ENCODE measurements around the gene BRSK2.

BRSK2 gene

DNA sequence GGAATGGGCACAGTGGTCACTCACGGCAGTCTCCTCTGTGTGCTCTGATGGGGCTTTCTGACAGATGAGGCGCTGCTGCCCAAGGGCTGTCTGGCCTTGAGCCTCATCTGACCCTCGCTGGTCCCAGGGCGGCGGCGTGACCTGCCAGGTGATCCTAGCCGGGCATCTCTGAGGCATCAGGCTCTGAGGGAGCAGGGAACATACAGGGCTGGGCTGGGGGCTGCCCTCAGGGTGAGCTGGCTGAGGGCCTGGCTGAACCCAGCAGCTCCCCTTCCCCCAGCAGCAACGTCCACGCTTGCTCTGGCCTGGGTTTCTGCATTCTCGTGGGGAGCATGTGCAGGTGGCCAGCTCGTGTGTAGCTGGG, 49.2 kb downstream of the BRSK2 start:
- DNase-seq: no peak

GRCh38 chr11:1439341-1439740, 49.6 kb downstream of the BRSK2 start:
- no peak for DNase-seq

- DNase-seq: no peak
Measured at GRCh38 chr11:1440066-1440465, 50.3 kb downstream of the BRSK2 start.

DNA sequence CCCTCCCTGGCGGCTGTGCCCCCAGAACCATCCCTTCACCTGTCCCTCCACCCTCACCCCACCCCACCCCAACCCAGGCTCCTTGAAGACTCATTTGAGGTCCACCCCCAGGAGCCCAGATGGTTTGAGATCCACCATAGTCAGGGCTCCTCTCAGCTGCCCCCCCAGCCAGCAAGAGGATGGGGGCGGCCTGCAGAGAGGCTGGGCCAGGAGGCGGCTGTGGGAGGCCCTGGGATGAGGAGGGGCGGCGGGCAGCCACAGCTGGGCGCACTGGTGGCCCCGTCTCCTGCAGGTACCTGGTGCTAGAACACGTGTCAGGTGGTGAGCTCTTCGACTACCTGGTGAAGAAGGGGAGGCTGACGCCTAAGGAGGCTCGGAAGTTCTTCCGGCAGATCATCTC, 50.8 kb downstream of the BRSK2 start:
- DNase-seq: no peak

DNA sequence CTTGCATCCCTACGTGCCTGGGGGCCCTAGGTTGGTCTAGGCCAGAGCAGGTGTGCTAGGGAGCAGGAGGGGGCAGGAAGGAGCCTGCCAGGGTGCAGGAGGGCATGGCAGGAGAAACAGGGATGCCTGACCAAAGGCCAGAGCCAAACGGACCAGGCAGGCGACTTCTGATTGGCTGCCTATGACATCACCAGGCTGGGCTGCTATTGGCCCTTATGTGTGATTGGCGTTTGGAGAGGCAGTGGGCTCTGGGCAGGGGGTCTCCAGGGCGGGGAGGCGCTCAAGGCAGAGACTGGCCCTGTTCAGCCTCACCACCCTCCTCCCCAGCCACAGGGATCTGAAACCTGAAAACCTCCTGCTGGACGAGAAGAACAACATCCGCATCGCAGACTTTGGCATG, 52.4 kb downstream of the BRSK2 start:
- DNase-seq: no peak

DNA sequence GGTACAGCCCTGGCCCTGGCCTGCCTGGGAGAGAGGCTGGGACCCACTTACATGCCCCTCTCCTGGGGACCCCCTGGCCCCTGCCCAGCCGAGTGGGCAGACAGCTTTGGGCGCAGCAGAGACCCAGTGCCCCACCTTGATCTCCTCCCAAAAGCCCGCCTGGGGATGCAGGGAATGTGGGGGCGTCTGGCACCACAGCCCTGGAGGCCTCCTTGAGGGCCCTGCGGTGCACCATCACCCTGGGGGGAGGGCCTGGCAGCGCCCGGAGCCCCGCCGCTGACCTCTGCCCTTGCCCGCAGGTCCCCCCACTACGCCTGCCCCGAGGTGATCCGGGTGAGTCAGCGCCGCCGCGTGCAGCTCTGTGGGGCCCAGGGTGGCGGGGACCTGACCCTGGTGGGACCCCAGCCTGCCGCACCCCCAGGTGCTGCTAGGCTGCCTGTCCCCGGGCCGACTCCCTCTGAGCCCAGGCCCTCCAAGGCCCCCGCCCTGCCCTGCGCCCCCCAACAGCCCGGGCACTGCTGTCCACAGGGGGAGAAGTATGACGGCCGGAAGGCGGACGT, 53.2 kb downstream of the BRSK2 start:
- DNase-seq: no peak

DNA sequence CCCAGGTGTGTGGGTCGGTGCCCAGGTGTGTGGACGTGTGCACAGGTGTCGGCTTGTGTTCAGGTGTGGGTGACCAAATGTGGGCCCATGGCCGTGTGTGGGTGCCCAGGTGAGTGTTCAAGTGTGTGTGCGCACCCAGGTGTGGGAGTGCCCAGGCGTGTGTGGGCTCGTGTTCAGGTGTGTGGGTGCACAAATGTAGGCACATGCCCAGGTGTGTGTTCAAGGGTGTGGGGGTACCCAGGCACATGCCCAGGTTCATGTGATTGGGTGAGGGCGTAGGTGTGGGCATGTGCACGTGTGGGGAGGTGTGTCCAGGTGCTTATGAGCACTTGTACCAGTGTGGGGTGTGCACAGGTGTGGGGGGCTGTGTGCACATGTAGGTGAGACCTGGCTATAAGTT, 54.0 kb downstream of the BRSK2 start:
- no peak for DNase-seq

DNA sequence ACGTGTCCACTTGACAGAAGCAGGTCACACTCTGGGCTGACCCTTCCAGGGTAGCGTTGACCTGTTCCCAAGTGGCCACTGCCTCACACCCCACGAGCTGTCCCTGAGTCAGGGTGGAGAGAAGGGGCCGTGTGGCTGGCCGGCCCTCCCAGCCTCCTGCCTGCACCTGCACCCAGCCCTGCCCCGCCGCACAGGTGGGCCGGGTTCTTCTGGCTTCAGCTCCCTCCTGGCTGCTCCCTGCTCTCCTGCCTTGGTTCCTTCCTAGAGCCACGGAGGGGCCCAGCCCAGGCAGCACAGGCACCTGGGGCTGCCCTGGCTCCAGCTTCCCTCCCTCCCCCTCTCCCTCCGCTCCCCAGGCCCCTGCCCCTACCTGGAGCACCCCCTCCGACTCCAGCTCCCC, 54.6 kb downstream of the BRSK2 start:
- no peak for DNase-seq

DNA sequence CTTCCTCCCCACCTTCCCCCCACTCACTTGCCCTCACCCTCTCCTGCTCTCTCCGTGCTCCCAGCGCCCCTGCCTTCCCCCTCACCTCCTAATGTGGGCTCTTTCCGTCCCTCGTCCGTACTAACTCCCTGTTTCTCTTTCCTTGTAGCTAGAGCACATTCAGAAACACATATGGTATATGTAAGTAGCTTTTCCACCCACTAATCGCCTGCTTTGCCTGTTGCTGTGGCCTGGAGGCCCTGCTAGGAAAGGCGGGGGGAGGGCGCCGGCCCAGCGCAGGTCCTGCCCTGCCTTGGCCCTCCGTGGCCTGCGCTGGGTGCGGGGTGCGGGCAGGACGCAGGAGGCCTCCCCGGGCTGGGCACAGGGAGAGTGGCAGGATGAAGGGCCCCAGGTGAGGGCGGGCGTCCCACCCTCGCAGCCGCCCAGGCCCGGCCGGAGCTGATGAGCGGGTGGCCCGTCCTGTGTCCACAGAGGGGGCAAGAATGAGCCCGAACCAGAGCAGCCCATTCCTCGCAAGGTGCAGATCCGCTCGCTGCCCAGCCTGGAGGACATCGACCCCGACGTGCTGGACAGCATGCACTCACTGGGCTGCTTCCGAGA, 55.2 kb downstream of the BRSK2 start:
- no peak for DNase-seq

DNA sequence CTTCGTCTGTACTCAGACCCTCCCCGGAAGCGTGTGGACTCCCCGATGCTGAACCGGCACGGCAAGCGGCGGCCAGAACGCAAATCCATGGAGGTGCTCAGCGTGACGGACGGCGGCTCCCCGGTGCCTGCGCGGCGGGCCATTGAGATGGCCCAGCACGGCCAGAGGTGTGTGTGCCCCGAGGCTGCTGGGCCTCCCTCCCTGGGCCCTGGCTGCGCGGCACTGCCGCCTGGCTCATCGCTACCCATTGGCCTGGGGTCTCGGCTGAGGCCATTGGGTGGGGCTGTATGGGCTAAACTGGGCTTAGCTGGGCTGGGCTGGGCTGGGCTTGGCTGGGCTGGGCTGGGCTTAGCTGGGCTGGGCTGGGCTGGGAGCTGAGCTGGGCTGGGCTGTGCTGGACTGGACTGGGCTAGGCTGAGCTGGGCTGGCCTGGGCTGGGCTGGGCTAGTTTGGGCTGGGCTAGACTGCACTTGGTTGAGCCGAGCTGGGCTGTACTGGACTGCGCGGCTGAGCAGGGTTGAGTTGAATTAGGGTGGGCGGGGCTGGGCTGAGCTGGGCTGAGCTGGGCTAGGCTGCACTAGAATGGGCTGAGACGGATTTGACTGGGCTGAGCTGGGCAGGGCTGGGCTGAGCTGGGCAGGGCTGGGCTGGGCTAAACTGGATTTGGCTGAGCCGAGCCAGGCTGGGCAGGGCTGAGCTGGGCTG, 56.2 kb downstream of the BRSK2 start:
- no peak for DNase-seq

DNA sequence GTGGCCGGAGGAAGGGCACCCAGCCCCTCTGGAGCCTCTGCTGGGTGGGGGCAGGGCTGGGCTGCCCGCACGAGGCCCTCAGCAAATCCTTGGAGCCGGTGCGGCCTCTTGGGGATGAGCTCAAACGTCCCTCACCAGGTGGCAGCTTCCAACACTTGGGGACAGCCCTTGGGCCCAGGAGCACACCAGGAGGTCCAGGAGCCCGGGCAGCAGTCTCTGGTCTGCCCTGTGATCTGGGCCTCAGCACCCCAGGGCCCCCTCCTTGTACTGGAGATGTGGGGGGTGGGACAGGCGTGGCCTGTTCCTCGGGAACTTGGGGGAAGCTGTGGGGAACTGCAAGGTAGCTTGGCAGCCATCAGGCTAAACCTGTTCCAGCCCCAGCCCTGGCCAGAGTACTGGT, 56.9 kb downstream of the BRSK2 start:
- no peak for DNase-seq

DNA sequence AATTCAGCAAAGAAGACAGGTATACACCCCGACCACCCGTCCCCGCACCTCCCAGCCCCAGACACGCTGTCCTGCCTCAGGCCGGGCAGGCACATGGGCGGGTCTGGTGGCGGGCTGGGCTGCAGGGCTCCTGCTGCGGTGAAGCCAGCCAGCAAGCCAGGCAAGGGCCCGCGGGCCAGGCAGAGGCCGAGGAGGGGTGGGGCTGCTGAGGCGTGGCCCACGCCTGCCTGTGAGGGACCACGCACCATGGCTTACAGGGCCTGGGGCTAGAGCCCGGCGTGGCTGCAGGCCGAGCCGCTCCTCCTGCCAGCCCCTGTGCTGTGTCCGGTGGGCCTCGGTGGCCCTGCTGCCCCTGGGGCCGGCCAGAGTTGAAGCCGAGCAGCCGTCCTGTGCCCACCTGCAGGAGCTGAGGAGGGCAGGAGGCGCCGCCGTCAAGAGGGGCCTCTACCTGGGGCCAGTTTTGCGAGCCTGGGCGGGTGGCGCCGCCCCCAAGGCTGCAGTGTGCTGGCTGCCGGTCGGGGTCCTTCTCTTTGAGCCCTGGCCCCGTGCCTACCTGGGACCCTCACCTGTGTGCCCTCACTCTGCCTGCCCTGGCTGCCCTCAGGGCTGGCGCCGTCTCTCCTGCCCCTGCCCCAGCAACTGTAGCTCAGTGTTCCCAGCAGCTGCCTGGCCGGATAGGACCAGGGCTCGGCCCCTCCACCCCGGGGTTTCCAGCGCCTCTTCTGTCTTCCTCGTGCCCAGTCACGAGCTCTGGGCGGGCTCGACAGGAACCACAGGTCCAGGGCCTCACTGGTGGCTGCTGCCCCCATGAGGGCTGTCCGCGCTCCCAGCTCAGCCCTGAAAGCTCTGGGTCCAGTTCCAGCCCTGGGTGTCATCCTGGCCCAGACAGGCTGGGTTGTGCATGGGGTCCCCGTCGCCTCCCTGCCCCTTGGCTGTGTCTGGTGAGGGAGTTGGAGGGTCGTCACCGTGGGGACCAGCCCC, 58.4 kb downstream of the BRSK2 start:
- DNase-seq: no peak

GRCh38 chr11:1448882-1449281, 59.1 kb downstream of the BRSK2 start:
- DNase-seq: no peak

DNA sequence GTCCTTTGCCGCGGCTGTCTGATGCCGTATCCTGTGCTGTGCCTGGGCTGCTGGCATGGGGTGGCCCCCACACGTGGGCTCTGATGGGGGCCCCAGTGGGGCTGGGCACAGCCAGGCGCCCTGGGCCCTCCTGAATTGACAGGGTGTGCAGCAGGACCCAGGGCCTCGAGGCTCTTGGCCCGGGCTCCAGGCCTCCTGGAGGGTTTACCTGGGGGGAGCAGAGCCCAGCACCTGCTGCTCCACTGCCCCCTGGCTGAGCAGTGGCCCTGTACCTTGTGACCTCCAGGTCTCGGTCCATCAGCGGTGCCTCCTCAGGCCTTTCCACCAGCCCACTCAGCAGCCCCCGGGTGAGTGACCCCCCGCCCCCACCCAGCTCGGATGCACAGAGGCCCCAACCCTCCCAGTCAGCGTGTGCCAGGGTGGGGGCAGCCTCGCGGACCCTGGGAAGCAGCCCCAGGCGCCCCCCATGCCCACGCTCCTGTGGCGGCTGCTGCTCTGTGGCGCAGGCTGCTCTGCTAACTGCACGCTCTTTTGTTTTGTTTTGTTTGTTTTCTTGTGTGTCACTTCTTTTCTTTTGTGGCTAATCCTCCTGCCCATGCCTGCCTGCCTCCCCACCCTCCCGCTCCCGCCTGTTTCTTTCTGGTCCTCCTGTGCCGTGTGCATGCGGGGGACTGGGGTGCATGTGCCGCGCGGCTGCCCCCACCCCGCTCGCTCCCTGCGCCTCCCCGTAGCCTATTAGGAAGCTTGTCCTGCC, 59.9 kb downstream of the BRSK2 start:
- DNase-seq: no peak

GRCh38 chr11:1450344-1450875, 60.7 kb downstream of the BRSK2 start:
- DNase-seq: no peak

DNA sequence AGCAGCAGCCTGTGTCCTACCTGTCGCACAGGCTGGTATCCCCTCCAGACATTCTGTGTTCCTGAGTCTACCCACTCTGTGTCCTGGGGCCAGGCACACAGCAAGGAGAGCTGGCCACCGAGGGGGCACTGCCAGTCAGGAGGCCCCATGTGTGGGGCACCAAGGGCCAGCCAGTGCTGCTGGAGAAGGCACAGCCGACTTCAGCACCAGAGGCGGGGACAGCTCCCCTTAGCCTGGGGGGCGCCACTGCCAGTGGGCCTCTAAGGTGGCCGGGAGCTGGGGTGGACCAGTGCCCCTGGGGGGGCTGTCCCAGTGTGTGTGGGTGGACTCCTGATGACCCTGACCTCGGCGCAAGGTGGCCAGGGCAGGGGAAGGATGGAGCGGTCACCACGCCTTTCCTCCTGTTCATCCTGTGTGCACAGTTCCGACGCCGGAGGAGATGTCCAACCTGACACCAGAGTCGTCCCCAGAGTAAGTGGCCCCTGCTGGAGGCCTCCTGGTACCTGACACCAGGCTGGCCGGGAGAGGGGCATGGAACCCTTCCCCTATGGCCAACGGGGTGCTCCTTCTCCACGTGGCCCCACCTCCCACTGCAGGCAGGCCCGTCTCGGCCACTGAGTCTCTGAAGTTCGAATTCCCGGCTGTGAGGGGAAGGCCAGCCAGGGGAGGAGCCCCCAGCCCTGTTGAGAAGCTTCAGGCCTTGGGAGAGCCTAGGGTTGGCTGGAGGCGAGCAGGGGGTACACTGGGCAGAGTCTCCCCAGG, 61.4 kb downstream of the BRSK2 start:
- no peak for DNase-seq

DNA sequence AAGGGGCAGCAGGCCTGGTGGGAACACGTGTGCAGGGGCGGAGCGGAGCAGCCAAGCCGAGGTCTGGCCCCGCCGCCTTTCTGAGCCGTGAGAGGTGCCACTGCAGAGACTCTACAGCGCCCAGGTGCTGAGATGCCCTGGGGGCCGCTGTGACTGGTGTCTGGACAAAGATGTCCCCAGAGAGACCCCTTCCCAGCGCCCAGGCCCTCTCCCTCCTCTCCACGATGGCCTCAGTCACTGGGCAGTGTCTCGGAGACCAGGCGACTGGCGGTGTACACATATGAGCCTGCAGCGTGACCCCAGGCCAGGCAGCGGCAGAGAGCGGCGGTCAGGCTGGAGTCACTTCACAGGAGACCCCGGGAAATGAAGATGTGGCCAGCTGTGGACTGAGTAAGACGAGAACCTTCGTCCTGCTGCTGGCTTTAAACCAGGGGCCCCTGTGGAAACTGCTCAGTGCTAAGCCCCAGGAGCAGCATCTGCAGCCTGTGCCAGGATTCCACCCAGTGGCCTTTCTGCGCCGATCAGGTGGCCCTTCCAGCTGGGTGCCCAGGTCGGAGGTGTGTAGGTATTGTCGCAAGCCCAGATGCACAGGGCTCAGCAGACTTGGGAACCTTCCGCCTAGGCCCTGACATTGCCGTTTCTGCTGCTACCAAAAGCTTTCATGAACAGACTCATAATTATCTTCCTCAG, 62.2 kb downstream of the BRSK2 start:
- DNase-seq: no peak

DNA sequence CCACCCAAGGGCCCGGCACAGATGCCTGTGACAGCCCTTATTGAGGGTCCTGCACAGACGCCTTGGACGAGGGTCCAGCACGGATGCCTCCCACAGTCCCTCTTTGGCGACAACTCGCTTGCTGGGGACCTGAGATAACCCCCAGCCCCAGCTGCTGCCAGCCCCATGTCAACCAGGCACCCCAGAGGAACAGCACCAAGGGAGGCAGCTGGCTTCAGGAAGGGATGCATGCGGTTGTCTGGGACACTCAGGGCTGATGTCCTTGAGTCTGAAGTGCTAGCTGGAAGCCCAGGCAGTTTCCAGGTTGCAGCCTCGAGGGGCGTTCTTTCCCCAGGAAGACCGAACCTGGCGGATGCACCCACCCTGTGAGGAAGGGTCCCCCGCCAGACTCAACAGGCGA, 63.0 kb downstream of the BRSK2 start:
- DNase-seq: no peak

DNA sequence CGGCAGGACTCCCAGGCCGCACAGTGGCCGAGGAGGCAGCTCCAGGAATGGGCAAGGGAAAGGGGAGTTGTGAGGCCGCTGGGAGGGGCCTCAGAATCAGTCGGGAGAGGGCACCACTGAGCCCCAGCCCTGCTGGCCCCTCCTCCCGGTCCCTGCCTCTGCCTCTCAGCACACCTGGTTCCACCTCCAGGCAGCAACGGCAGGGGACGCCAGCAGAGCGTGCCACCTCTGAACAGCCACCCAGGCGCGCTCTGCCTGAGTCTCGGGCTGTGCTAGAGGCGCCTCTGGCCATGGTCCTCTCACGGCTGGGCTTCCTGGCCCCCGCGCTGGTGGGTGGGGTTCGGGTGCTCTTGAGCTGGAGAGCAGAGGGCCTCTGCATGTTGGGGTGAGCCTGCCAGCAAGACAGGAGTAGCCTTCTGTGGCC, 63.9 kb downstream of the BRSK2 start:
- no peak for DNase-seq

DNA sequence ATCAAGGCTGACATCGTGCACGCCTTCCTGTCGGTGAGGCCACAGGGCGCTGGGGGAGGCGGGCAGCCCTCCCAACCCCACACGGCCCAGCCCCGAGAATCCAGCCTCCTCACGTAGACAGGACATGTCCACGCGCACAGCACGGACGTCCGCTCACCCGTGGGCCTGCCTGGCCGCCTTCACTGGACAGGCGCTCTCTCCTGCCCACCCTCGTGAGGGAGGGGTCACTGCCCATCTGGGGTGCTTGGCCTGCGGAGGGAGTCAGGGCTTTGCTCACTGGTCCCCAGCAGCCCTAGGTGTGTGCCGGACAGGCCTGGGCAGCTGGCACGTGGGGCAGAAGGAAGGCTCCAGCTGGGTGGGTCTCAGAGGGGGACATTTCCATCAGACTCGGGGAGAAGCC, 64.8 kb downstream of the BRSK2 start:
- DNase-seq: no peak

All from kidney glomerular epithelial cell (primary cell).